Naive thymus-derived CD4-positive, alpha-beta T cell (primary cell): ENCODE results near the gene ATP8B1. TPM values are rescaled to one million over a fixed set of nuclear protein-coding genes. Genes with fewer than 3 reads are reported as not detected.

ENCODE experiments used
- ATAC-seq: fragments of 150-1000 bp; cut with Tn5 transposase; 2 replicates; pipeline ENCODE4 v1.10.0; 2021; ENCODE audit warnings: mild to moderate bottlenecking, moderate library complexity
- CTCF ChIA-PET: fragments of 350-600 bp; sonication (Branson Sonifier 250); formaldehyde crosslinking; loops from one replicate; lab custom pipeline; 2021; ENCODE audit warnings: antibody characterized with exemption; lab: Charles Lee
- POLR2A ChIA-PET: fragments of 350-600 bp; sonication (Branson Sonifier 250); formaldehyde crosslinking; loops from one replicate; lab custom pipeline; 2021; ENCODE audit warnings: antibody characterized with exemption, inconsistent platforms; lab: Charles Lee
- DNase-seq, 9 donors: peaks; one replicate each; pipeline versions ENCODE4 v3.0.0 to v3.0.0-alpha.2; 2020 to 2022; ENCODE audit warnings: mixed read lengths in 1 of 9
- H3K27ac ChIP-seq: one replicate; pipeline ENCODE4 v1.7.0; 2013; ENCODE audit warnings: mild to moderate bottlenecking, low read depth, low read length, moderate library complexity
- H3K27me3 ChIP-seq, 2 donors: one replicate each; pipeline ENCODE4 v1.7.0; 2013; ENCODE audit warnings: low read length in 2 of 2, mild to moderate bottlenecking in 2 of 2, moderate library complexity in 2 of 2; ENCODE audit not compliant: control insufficient read depth in 2 of 2, insufficient read depth in 2 of 2
- H3K36me3 ChIP-seq, 3 experiments: 1 replicate in 2 of 3; 2 replicates in 1 of 3; pipeline ENCODE4 v1.7.0; 2013; ENCODE audit warnings: low read length in 3 of 3, mild to moderate bottlenecking in 3 of 3, moderate library complexity in 1 of 3; ENCODE audit not compliant: insufficient read depth in 3 of 3, control insufficient read depth in 2 of 3
- H3K4me1 ChIP-seq, 2 donors: one replicate each; pipeline ENCODE4 v1.7.0; 2013; ENCODE audit warnings: low read length in 2 of 2, mild to moderate bottlenecking in 2 of 2, moderate library complexity in 1 of 2; ENCODE audit not compliant: control insufficient read depth in 2 of 2, insufficient read depth in 2 of 2
- H3K4me3 ChIP-seq: 2 replicates; pipeline ENCODE4 v1.7.0; 2013; ENCODE audit warnings: mild to moderate bottlenecking, low read length
- H3K9me3 ChIP-seq, 3 experiments: 1 replicate in 2 of 3; 2 replicates in 1 of 3; pipeline ENCODE4 v1.7.0; 2013; ENCODE audit warnings: low read length in 3 of 3; ENCODE audit not compliant: control insufficient read depth in 2 of 3
- H3K27ac Mint-ChIP-seq, 9 donors: one replicate each; pipeline ENCODE4 v1.8.0; 2020 to 2022; ENCODE audit warnings: mixed read lengths in 9 of 9, mild to moderate bottlenecking in 8 of 9, moderate library complexity in 5 of 9, inconsistent platforms in 2 of 9
- H3K27me3 Mint-ChIP-seq, 5 donors: one replicate each; pipeline ENCODE4 v1.8.0; 2021 to 2022; ENCODE audit warnings: mixed read lengths in 5 of 5, mild to moderate bottlenecking in 1 of 5
- H3K36me3 Mint-ChIP-seq, 5 donors: one replicate each; pipeline ENCODE4 v1.8.0; 2020 to 2022; ENCODE audit warnings: mixed read lengths in 5 of 5, mild to moderate bottlenecking in 3 of 5, inconsistent platforms in 1 of 5
- H3K4me1 Mint-ChIP-seq, 7 donors: one replicate each; pipeline ENCODE4 v1.8.0; 2020 to 2022; ENCODE audit warnings: mixed read lengths in 7 of 7, mild to moderate bottlenecking in 3 of 7, inconsistent platforms in 1 of 7
- H3K4me3 Mint-ChIP-seq, 10 donors: one replicate each; pipeline ENCODE4 v1.8.0; 2020 to 2022; ENCODE audit warnings: mild to moderate bottlenecking in 10 of 10, mixed read lengths in 10 of 10, moderate library complexity in 6 of 10, inconsistent platforms in 2 of 10
- H3K9me3 Mint-ChIP-seq, 11 donors: one replicate each; pipeline ENCODE4 v1.8.0; 2020 to 2022; ENCODE audit warnings: mixed read lengths in 11 of 11, mild to moderate bottlenecking in 4 of 11, inconsistent platforms in 1 of 11, moderate library complexity in 1 of 11
- intact Hi-C, 2 donors: fragments of 100-400 bp; cut with micrococcal nuclease; formaldehyde crosslinking; loops; one replicate each; pipeline ENCODE4 v1.15.1; 2023
- polyA plus RNA-seq, 2 donors: library from polyadenylated mRNA; unstranded; fragments of 300-500 nt; fragmentation: Illumina TruSeq; gene quantifications; one replicate each; pipeline ENCODE4 v1.2.3, GENCODE V29; 2021
- total RNA-seq, 6 experiments: library from RNA in 5 of 6; stranded (reverse) in 5 of 6; gene quantifications; 1 replicate in 5 of 6; 2 replicates in 1 of 6; pipeline ENCODE4 v1.2.3 and lab custom pipeline; 2021 to 2026

The ATP8B1 gene
- total and polyA plus RNA-seq, 7 experiments from 2014 or later: not detected

GRCh38 chr18:57813245-57813644 lies 10.1 kb upstream of the ATP8B1 start:
- intact Hi-C loops: no loop called here
- ChIA-PET CTCF (no interaction called here), POLR2A (no interaction called here)
- DNase-seq (no peak), ATAC-seq (no peak)
- Mint-ChIP-seq H3K4me1 (no peaks in the 10 kb centered on the region), H3K27ac (no peak overlapping the region), H3K4me3 (no peak overlapping the region), H3K9me3 (peaks cover 8 to 33% (median 14%) of the 10 kb centered on the region in 11 donors), H3K36me3 (peaks cover 2 to 14% (median 8%) of the 10 kb centered on the region in 5 donors), H3K27me3 (peaks cover 18 to 41% (median 32%) of the 10 kb centered on the region in 5 donors)
- peaks cover 0 to 10% (median 0%) of the 10 kb centered on the region in 3 experiments for H3K9me3 ChIP-seq
- H3K4me3 ChIP-seq: no peak overlapping the region
- H3K36me3 ChIP-seq: no peaks in the 10 kb centered on the region
- H3K27me3 ChIP-seq: no peaks in the 10 kb centered on the region
- H3K4me1 ChIP-seq: no peaks in the 10 kb centered on the region
- H3K27ac ChIP-seq: no peak overlapping the region

- POLR2A ChIA-PET: no interaction called here
- Mint-ChIP-seq H3K9me3 (peaks cover 5 to 33% (median 14%) of the 10 kb centered on the region in 11 donors), H3K4me3 (no peak overlapping the region), H3K27ac (no peak overlapping the region), H3K36me3 (peaks cover 2 to 14% (median 8%) of the 10 kb centered on the region in 5 donors), H3K27me3 (peaks cover 22 to 35% (median 29%) of the 10 kb centered on the region in 5 donors), H3K4me1 (no peaks in the 10 kb centered on the region)
- CTCF ChIA-PET: no interaction called here
- intact Hi-C loops: no loop called here
- H3K36me3 ChIP-seq: no peaks in the 10 kb centered on the region
- H3K9me3 ChIP-seq: peaks cover 0 to 10% (median 0%) of the 10 kb centered on the region in 3 experiments
- H3K27ac ChIP-seq: no peak overlapping the region
- DNase-seq (no peak), ATAC-seq (no peak)
- no peaks in the 10 kb centered on the region for H3K4me1 ChIP-seq
- no peaks in the 10 kb centered on the region for H3K27me3 ChIP-seq
- no peak overlapping the region for H3K4me3 ChIP-seq
These were observed 9.0 kb upstream of the ATP8B1 start for GRCh38 chr18:57812126-57812477.

DNA sequence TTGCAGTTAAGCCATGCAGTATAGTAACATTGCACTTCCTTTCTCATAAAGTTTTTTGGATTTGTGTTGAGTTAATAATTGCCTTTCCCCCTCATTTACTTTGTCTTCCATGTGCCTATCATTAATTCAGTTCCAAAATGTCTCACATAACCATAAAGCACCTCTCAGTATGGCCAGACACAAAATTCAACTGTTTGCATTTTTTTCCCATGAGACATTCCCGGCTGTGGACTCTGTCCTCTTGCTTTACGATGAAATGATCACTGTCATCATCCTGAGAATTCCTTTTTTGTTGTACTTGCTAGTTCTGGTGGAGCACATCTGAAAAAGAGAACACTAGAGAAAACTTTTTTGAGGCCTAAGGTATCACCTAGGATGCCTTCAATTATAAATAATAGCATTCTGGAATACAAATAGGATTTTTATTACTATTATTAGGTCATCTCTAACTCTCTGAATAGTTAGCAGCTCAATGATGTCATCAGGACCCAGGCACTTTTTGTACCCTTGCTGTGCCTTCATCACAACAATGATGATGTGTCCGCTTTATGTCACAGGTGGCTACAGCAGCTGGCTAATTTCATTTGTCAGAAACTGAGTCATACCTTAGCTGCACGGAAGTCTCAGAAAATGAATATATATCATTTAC lies 8.5 kb upstream of the ATP8B1 start:
- Histone ChIP-seq H3K4me3 (no peak overlapping the region), H3K27me3 (no peaks in the 10 kb centered on the region), H3K9me3 (peaks cover 0 to 10% (median 0%) of the 10 kb centered on the region in 3 experiments), H3K4me1 (no peaks in the 10 kb centered on the region), H3K27ac (no peak overlapping the region), H3K36me3 (no peaks in the 10 kb centered on the region)
- Mint-ChIP-seq H3K4me1 (no peaks in the 10 kb centered on the region), H3K27me3 (peaks cover 22 to 35% (median 33%) of the 10 kb centered on the region in 5 donors), H3K9me3 (peaks cover 5 to 33% (median 14%) of the 10 kb centered on the region in 11 donors), H3K36me3 (peaks cover 2 to 14% (median 8%) of the 10 kb centered on the region in 5 donors), H3K4me3 (no peak overlapping the region), H3K27ac (no peak overlapping the region)
- intact Hi-C loops: no loop called here
- CTCF ChIA-PET: no interaction called here
- no peak for DNase-seq
- no peak for ATAC-seq
- POLR2A ChIA-PET: no interaction called here

- ChIA-PET CTCF (no interaction called here), POLR2A (no interaction called here)
- peaks cover 0 to 4% of the 10 kb centered on the region in 2 donors for H3K27me3 ChIP-seq
- H3K9me3 ChIP-seq: peaks cover 0 to 10% (median 0%) of the 10 kb centered on the region in 3 experiments
- H3K4me3 ChIP-seq: no peak overlapping the region
- H3K4me1 Mint-ChIP-seq: no peaks in the 10 kb centered on the region
- ATAC-seq (no peak), DNase-seq (no peak)
- H3K9me3 Mint-ChIP-seq: peaks cover 5 to 32% (median 16%) of the 10 kb centered on the region in 11 donors
- peaks cover 2 to 14% (median 11%) of the 10 kb centered on the region in 5 donors for H3K36me3 Mint-ChIP-seq
- no peak overlapping the region for H3K27ac Mint-ChIP-seq
- no peaks in the 10 kb centered on the region for H3K4me1 ChIP-seq
- peaks cover 36 to 47% (median 39%) of the 10 kb centered on the region in 5 donors for H3K27me3 Mint-ChIP-seq
- no peak overlapping the region for H3K4me3 Mint-ChIP-seq
- intact Hi-C loops: loop anchor here in 1 of 2 donors (10.0 kb wide), 1 partner anchor 374 kb away; the partner anchor contains the start of gene ONECUT2
- no peaks in the 10 kb centered on the region for H3K36me3 ChIP-seq
- no peak overlapping the region for H3K27ac ChIP-seq
These were observed 6.1 kb upstream of the ATP8B1 start for GRCh38 chr18:57809190-57809589.

- Mint-ChIP-seq H3K4me3 (no peak overlapping the region), H3K4me1 (peaks cover 0 to 4% (median 0%) of the 10 kb centered on the region in 7 donors), H3K27ac (no peak overlapping the region), H3K27me3 (peaks cover 37 to 54% (median 41%) of the 10 kb centered on the region in 5 donors), H3K36me3 (peaks cover 0 to 7% (median 6%) of the 10 kb centered on the region in 5 donors), H3K9me3 (peaks cover 0 to 17% (median 6%) of the 10 kb centered on the region in 11 donors)
- intact Hi-C loops: loop anchor here in 1 of 2 donors (10.0 kb wide), 1 partner anchor 373 kb away; the partner anchor contains the start of gene ONECUT2
- Histone ChIP-seq H3K36me3 (no peaks in the 10 kb centered on the region), H3K9me3 (peaks cover 0 to 4% (median 0%) of the 10 kb centered on the region in 3 experiments), H3K27me3 (peaks cover 0 to 4% of the 10 kb centered on the region in 2 donors), H3K4me1 (no peaks in the 10 kb centered on the region), H3K27ac (no peak overlapping the region), H3K4me3 (no peak overlapping the region)
- CTCF ChIA-PET: no interaction called here
- POLR2A ChIA-PET: no interaction called here
- ATAC-seq (no peak), DNase-seq (no peak)
These were observed 4.4 kb upstream of the ATP8B1 start for GRCh38 chr18:57807336-57808117.

DNA sequence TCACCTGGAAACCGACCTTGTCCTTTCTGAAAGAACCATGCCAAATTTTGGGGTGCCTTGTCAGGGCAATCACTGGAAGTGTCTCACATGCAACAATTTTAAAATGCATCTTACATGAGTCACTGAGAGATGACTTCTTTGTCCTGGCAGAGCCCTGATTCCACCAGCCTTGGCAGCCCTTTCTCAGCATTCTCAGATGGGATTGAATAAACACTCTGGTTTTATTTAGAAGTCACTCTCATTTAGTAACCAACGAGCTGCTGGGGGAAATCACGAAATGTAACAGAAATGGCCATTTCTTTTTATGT lies 3.8 kb upstream of the ATP8B1 start:
- no peak for DNase-seq

More for the DNA sequence above, 3.8 kb upstream of the ATP8B1 start:
- Mint-ChIP-seq H3K9me3 (peaks cover 0 to 11% (median 6%) of the 10 kb centered on the region in 11 donors), H3K36me3 (peaks cover 0 to 7% (median 6%) of the 10 kb centered on the region in 5 donors), H3K4me1 (peaks cover 0 to 10% (median 4%) of the 10 kb centered on the region in 7 donors), H3K27me3 (peaks cover 39 to 60% (median 41%) of the 10 kb centered on the region in 5 donors), H3K27ac (no peak overlapping the region), H3K4me3 (peak overlapping the region in 1 of 10 donors; percentile 23)
- H3K27ac ChIP-seq: no peak overlapping the region
- intact Hi-C loops: loop anchor here in 1 of 2 donors (10.0 kb wide), 1 partner anchor 372 kb away; the partner anchor contains the start of gene ONECUT2
- no peak overlapping the region for H3K4me3 ChIP-seq
- no peak for ATAC-seq
- CTCF ChIA-PET: no interaction called here
- no peaks in the 10 kb centered on the region for H3K36me3 ChIP-seq
- H3K27me3 ChIP-seq: peaks cover 0 to 4% of the 10 kb centered on the region in 2 donors
- POLR2A ChIA-PET: no interaction called here
- H3K4me1 ChIP-seq: no peaks in the 10 kb centered on the region
- peaks cover 0 to 1% (median 0%) of the 10 kb centered on the region in 3 experiments for H3K9me3 ChIP-seq
